NCI-H2227 treated with DMSO at 0.1 percent for 48 hours (cell line): Measurements from ENCODE around the gene CCDC85C.

Experiments used
- DNase-seq: peaks from one replicate; lab custom pipeline; 2025; lab: John Stamatoyannopoulos, UW

The CCDC85C gene

GRCh38 chr14:99522934-99523703 lies 80.9 kb downstream of the CCDC85C start:
- no peak for DNase-seq

- DNase-seq, result no peak
Observed at GRCh38 chr14:99522457-99522891, 81.5 kb downstream of the CCDC85C start.

GRCh38 chr14:99522025-99522401 lies 82.0 kb downstream of the CCDC85C start:
- no peak for DNase-seq

GRCh38 chr14:99521176-99522024 lies 82.6 kb downstream of the CCDC85C start:
- DNase-seq, result no peak

GRCh38 chr14:99520571-99521081 lies 83.4 kb downstream of the CCDC85C start:
- DNase-seq, result no peak

GRCh38 chr14:99519931-99520421 lies 84.0 kb downstream of the CCDC85C start:
- no peak for DNase-seq

GRCh38 chr14:99519347-99519881 lies 84.6 kb downstream of the CCDC85C start:
- DNase-seq, result no peak

GRCh38 chr14:99518441-99519346 lies 85.3 kb downstream of the CCDC85C start:
- peak; percentile 3 for DNase-seq

GRCh38 chr14:99517643-99518381 lies 86.2 kb downstream of the CCDC85C start:
- DNase-seq, result no peak

GRCh38 chr14:99516871-99517642 lies 87.0 kb downstream of the CCDC85C start:
- DNase-seq, result no peak

GRCh38 chr14:99516156-99516870 lies 87.7 kb downstream of the CCDC85C start:
- no peak for DNase-seq

GRCh38 chr14:99515301-99516155 lies 88.5 kb downstream of the CCDC85C start:
- no peak for DNase-seq

GRCh38 chr14:99514552-99515300 lies 89.3 kb downstream of the CCDC85C start:
- DNase-seq, result no peak

GRCh38 chr14:99513946-99514551 lies 90.0 kb downstream of the CCDC85C start:
- no peak for DNase-seq

- DNase-seq, result no peak
Observed at GRCh38 chr14:99513183-99513694, 90.8 kb downstream of the CCDC85C start.

GRCh38 chr14:99512571-99513182 lies 91.3 kb downstream of the CCDC85C start:
- no peak for DNase-seq

GRCh38 chr14:99512110-99512449 lies 91.9 kb downstream of the CCDC85C start:
- no peak for DNase-seq
